KG1 (cell line): ENCODE results near the gene DNM3.

ENCODE experiments used
- DNase-seq: peaks from one replicate; lab custom pipeline; 2025; lab: John Stamatoyannopoulos, UW

The DNM3 gene

DNA sequence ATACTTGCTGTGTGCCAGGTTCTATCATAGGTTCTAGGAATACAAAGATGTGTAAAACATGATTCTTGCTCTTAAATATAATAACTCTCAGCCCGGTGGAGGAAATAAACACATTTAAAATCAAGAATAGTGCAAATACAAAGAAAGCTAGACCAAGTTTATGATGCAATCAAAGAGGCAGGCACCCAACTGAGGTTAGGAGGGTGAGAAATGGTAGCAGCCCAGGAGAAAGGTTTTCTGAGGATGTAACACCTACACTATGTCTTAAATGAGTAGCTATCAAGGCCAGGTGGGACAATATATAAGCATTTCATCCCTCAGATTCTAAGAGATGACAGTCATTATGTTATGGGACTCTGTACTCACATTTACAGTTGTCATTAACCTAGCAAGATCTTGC lies 612.3 kb downstream of the DNM3 start:
- DNase-seq: no peak

DNA sequence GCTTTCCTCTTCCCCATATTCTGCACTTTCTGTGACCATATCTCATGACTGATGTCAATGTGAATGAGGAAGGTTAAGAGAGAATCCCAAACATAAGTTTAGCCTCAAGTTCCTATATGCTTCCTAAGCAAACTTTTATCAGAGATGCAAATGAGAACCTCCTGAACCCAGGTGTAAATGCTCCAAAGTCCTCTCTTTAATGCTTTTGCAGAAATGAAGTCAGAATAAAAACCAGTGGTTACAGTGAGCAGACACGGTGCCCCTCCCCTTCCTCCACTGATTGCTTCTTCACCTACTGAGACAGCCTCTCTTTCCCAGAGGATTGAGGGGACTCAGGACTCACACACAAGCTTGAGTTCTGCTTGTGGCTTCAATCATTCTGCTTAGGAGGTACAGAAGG lies 614.2 kb downstream of the DNM3 start:
- DNase-seq: no peak

DNA sequence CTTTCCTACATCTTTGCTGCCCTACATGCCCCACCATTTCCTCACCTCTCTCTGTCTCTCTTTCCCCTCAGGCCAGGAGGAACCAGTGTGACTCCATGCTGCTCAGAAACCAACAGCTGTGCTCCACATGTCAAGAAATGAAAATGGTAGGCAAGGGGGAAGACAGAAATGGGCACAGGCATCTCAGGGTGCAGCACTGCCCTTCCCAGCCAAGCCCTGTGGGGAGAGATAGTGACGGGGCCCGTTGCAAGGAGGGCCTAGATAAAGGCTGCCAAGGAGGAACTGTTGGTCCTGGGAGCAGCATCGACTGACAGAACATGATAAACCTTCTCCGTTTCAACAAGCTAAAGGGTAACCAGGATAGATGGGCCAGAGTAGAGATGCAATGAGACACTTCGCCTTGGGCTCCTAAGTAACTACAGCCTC lies 615.1 kb downstream of the DNM3 start:
- no peak for DNase-seq

DNA sequence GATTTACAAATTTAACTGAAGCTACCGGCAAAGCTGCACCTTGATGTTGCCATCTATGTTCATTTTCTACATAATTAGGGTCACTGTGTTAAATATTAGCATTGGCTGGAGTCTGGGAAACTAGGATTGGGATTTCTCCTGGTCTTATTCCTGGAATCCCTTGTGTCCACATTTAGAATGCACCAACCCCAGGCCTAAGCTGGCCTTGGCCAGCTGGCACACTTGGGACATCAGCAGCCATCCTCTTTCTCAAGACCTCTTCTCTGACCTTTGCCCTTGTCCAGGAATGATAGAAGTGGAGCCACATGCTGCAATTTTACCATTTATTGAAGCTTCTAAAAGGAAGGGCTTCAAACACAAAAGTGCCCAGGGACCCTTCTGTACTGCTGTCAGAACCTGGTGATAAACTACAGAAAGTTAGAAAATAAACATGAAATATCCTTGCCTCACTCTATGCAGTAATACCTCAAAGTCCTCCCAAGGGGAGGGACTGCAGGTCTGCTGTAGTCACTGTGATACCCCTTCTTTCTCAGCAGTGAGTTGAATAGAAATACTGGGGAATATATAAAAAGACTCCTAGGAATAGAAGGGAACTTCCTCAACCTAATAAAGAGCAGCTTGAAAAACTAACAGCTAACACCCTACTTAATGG lies 616.3 kb downstream of the DNM3 start:
- DNase-seq: no peak

DNA sequence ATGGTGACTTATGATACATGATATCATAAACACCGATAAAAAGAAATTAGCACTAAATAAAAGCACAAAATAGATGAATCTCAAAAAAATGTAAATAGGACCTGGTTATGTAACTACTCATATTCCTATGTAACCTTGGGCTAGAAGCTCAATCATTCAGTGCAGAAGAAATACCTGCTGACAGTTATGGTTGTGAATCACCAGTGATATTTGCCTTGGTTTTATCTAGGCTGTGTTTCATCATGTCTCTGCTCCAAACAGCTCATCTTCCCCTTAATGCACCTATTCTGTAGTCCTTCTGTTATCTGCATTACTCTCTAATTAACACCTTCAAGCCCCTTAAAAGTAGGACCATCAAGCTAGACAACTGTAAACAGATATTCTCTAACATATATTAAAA lies 618.9 kb downstream of the DNM3 start:
- DNase-seq: no peak

- DNase-seq: no peak
Observed at GRCh38 chr1:172460887-172461315, 619.6 kb downstream of the DNM3 start.
